Activated T-helper 1 cell treated with anti-CD3 and anti-CD28 coated beads, Interleukin-12 subunit alpha, Interleukin-12 subunit beta, Interleukin-2, Interleukin-4 antibody, amounts not matched to agents 30 ng/mL and 10 ng/mL and 1 ng/mL, durations not matched to agents 14 hours and 24 hours and 36 hours (primary cell): ENCODE data around the gene PDCD2. TPM values are rescaled to one million over a fixed set of nuclear protein-coding genes. Genes with fewer than 3 reads are reported as not detected.

Source experiments
- DNase-seq: peaks from one replicate; pipeline ENCODE4 v3.0.0; 2021; ENCODE audit warnings: low spot score
- H3K27ac Mint-ChIP-seq: one replicate; pipeline ENCODE4 v1.8.0; 2021; ENCODE audit warnings: mild to moderate bottlenecking, mixed read lengths
- H3K27me3 Mint-ChIP-seq: one replicate; pipeline ENCODE4 v1.8.0; 2022; ENCODE audit warnings: mild to moderate bottlenecking, moderate library complexity, mixed read lengths; ENCODE audit not compliant: insufficient read depth
- H3K36me3 Mint-ChIP-seq: one replicate; pipeline ENCODE4 v1.8.0; 2021; ENCODE audit warnings: low read depth, mixed read lengths
- H3K4me1 Mint-ChIP-seq: one replicate; pipeline ENCODE4 v1.8.0; 2021; ENCODE audit warnings: low read depth, mixed read lengths
- H3K4me3 Mint-ChIP-seq: one replicate; pipeline ENCODE4 v1.8.0; 2021; ENCODE audit warnings: mild to moderate bottlenecking, moderate library complexity, mixed read lengths
- H3K9me3 Mint-ChIP-seq: one replicate; pipeline ENCODE4 v1.8.0; 2021; ENCODE audit warnings: mixed read lengths
- intact Hi-C: fragments of 100-400 bp; cut with micrococcal nuclease; formaldehyde crosslinking; loops from one replicate; pipeline ENCODE4 v1.15.1; 2024
- total RNA-seq: library from RNA; stranded (reverse); gene quantifications from 2 replicates; pipeline ENCODE4 v1.2.3, GENCODE V29; 2022

The PDCD2 gene
- total RNA-seq, 1 donor from 2014 or later: 142 TPM

DNA sequence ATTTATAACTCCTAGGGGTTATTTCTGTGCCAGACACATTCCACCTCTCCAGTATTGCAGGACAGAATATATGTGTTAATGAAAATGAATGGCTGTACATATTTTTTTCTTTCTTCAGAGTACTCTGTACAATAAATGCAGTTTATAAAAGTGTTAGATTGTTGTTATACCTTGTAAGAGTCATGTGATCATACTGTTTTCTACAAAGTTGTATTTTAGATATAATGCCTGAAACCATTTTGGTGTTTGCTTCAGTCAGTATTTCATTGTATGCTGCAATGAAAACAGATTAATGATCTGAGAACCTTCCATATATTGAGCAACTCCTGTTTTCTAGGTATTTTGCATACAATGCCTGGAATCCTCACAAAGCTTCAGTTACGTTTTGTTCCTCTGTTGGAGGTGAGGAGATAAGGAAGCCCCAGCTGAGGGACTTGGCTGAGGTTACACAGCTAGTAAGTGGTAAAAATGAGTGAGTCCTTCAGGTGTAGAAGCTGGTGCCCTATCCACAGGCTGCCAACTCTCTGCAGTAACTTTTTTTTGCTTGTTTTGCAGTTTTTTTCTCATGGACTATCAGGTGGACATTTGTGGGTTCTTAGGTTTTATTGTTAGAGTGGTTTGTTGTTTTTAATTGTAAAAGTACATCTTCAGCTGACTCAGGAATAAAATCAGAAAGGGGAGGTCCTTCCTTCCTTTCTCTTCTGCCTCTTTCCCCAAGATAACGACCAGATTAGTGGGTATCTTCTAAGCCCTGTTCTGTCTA, 11.6 kb downstream of the PDCD2 start:
- intact Hi-C loops: no loop called here
- Mint-ChIP-seq H3K4me1 (no peaks in the 10 kb centered on the region), H3K27me3 (no peaks in the 10 kb centered on the region), H3K27ac (no peak overlapping the region), H3K4me3 (no peak overlapping the region), H3K9me3 (no peaks in the 10 kb centered on the region), H3K36me3 (peaks cover 44% of the 10 kb centered on the region)
- DNase-seq: no peak

DNA sequence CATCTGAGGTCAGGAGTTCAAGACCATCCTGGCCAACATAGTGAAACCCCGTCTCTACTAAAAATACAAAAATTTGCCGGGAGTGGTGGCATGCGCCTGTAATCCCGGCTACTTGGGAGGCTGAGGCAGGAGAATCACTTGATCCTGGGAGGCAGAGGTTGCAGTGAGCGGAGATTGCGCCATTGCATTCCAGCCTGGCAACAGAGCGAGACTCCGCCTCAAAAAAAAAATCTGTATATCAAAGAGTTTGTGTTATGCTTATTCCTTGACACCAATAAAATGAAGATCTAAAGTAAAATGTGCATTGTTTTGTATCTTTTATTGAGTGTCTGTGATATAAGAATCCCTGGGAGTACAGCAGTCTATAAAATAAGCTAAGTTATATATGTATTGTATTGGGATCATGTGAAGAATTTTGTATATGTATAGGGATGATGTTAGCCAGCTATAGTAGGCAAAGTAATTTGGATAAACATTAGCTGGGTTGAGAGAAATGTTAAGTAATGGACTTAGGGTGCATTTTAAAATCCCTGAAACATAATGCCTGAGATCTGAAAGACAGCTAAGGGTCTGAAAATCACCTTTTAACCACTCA, 19.4 kb downstream of the PDCD2 start:
- Mint-ChIP-seq H3K27ac (no peak overlapping the region), H3K4me1 (peaks cover 9% of the 10 kb centered on the region), H3K4me3 (no peak overlapping the region), H3K27me3 (no peaks in the 10 kb centered on the region), H3K9me3 (no peaks in the 10 kb centered on the region), H3K36me3 (peaks cover 40% of the 10 kb centered on the region)
- intact Hi-C loops: no loop called here
- DNase-seq: no peak

DNA sequence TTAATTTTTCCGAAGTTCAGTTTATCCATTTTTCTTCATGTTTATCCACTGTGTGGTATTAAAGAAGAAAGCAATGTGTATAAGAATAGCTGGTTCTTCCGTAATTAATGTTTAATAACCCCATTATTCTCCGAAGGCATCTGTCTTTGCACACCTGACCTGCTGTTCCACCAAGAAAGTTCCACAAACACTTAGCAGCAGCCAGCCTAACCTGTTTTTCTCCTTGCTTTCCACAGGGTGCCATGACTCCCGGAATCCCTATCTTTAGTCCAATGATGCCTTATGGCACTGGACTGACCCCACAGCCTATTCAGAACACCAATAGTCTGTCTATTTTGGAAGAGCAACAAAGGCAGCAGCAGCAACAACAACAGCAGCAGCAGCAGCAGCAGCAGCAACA, 22.9 kb downstream of the PDCD2 start:
- peaks cover 30% of the 10 kb centered on the region for H3K4me1 Mint-ChIP-seq
- no peaks in the 10 kb centered on the region for H3K27me3 Mint-ChIP-seq
- H3K36me3 Mint-ChIP-seq: peaks cover 43% of the 10 kb centered on the region
- DNase-seq: no peak
- no peaks in the 10 kb centered on the region for H3K9me3 Mint-ChIP-seq
- intact Hi-C loops: no loop called here
- no peak overlapping the region for H3K4me3 Mint-ChIP-seq
- no peak overlapping the region for H3K27ac Mint-ChIP-seq

DNA sequence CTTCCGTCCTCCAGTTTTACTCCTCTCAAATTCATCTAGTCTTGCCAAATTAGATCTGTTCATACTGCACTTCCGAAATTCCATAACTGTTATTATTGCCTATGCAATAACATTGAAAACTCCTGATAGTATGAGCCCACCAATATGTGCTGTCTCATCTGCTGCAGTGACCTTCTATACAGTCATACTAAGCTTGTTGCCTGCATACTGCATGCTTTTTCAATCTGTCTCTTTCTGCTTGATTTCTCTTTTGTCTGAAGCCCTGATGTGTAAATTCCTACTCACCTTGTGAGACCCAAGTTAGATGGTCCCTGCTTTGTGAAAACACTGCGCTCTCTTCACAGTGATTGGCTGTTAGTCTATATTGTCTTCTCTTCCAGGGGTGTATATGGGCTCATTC, 29.1 kb downstream of the PDCD2 start:
- no peak for DNase-seq
- Mint-ChIP-seq H3K9me3 (no peaks in the 10 kb centered on the region), H3K4me3 (no peak overlapping the region), H3K4me1 (peaks cover 25% of the 10 kb centered on the region), H3K36me3 (peaks cover 22% of the 10 kb centered on the region), H3K27ac (no peak overlapping the region), H3K27me3 (no peaks in the 10 kb centered on the region)
- intact Hi-C loops: no loop called here

DNA sequence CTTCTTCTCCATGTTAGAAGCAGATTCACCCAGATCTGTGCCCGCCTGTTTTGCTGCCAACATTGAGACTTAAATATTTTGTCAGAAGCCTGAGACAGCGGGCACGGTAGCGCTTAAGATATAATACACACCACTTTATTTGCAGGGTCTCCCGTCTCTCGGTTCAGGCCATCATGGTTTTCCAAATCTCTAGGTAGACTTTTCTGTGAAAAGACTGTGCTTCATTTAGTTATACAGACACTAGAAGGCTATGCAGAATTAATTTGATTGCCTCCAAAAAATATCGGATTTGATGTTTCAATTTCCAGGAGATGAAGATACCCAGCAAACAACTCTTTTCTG, 29.7 kb downstream of the PDCD2 start:
- peaks cover 20% of the 10 kb centered on the region for H3K36me3 Mint-ChIP-seq
- H3K4me1 Mint-ChIP-seq: peaks cover 30% of the 10 kb centered on the region

DNA sequence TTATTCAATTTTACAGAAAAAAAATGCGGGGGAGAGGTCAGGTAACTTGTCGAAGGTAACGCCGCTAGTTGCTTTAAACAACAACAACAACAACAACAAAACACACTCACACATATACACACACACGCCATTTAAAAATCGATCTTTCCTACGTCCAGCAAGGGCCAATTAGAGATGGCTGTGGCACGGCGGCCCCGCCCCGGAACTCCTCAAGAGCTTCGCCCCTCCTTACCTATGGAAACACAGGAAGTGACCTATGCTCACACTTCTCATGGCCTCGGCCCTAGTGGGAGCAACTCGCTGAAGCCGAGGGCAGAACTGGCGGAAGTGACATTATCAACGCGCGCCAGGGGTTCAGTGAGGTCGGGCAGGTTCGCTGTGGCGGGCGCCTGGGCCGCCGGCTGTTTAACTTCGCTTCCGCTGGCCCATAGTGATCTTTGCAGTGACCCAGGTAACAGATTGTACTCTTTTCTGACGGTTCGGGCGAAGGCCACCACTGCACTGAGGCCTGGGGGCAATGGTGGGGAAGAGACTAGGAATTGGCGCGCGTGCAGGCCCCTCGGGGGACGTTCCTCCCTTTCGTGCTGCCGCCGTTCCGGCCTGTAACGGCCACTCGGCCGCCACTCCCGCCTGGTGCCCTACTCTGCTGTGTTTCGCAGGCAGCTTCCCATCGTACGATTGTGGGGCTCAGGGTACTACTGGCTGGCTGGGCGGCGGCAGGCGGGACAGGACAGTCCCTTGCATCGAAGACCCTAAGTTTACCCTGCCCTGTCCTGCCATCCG, 30.2 kb downstream of the PDCD2 start, which contains the start of gene TBP:
TSS of gene TBP (plus strand) at position 357 of the 783 bp plus-strand sequence. CDS start 2,661 bp downstream, outside the sequence.
- DNase-seq: peak; percentile 96
- no peak within 1 kb of the TSS for H3K27ac Mint-ChIP-seq
- H3K4me3 Mint-ChIP-seq: no peak within 1 kb of the TSS
- H3K9me3 Mint-ChIP-seq: no peaks in the 10 kb centered on the region
- intact Hi-C loops: loop anchor here (1.0 kb wide), 6 partner anchors 30 to 852 kb away; partner anchors contain the start of genes C6orf120, DYNLT2, ERMARD and FAM120B
- H3K4me1 Mint-ChIP-seq: peaks cover 34% of the 10 kb centered on the region
- peaks cover 17% of the 10 kb centered on the region for H3K36me3 Mint-ChIP-seq
- H3K27me3 Mint-ChIP-seq: no peaks in the 10 kb centered on the region

More for the DNA sequence above, 29.7 kb downstream of the PDCD2 start:
- Mint-ChIP-seq H3K27me3 (no peaks in the 10 kb centered on the region), H3K9me3 (no peaks in the 10 kb centered on the region), H3K27ac (no peak overlapping the region), H3K4me3 (no peak overlapping the region)
- DNase-seq: no peak
- intact Hi-C loops: loop anchor here (1.0 kb wide), 6 partner anchors 30 to 852 kb away; partner anchors contain the start of genes C6orf120, DYNLT2, ERMARD and FAM120B

DNA sequence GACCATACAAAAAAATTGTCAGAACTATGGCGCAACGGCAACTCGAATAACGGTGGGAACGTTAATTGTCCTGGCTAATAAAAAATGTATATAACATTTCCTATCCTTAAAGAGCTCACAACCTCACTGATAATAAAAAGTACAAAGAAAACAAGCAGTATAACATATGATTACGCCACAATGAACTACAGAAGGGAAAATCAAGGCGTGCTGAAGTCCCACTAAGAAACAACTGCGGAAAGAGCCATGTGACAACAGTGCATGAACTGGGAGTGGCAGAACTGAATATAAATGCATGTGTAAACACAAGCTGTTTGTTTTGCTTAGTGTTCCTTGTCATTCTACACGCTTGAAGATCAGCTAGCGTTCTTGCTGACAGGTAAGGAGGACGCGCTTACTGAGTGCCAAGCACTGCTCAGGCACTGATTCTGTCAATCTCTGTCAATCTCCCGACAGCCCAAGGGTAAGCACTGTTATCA, 30.9 kb downstream of the PDCD2 start:
- Mint-ChIP-seq H3K9me3 (no peaks in the 10 kb centered on the region), H3K27me3 (no peaks in the 10 kb centered on the region), H3K4me3 (no peak overlapping the region), H3K4me1 (peaks cover 35% of the 10 kb centered on the region), H3K36me3 (peaks cover 20% of the 10 kb centered on the region), H3K27ac (no peak overlapping the region)
- no peak for DNase-seq
- intact Hi-C loops: loop anchor here (1.0 kb wide), 6 partner anchors 31 to 851 kb away; partner anchors contain the start of genes C6orf120, DYNLT2, ERMARD and FAM120B

DNA sequence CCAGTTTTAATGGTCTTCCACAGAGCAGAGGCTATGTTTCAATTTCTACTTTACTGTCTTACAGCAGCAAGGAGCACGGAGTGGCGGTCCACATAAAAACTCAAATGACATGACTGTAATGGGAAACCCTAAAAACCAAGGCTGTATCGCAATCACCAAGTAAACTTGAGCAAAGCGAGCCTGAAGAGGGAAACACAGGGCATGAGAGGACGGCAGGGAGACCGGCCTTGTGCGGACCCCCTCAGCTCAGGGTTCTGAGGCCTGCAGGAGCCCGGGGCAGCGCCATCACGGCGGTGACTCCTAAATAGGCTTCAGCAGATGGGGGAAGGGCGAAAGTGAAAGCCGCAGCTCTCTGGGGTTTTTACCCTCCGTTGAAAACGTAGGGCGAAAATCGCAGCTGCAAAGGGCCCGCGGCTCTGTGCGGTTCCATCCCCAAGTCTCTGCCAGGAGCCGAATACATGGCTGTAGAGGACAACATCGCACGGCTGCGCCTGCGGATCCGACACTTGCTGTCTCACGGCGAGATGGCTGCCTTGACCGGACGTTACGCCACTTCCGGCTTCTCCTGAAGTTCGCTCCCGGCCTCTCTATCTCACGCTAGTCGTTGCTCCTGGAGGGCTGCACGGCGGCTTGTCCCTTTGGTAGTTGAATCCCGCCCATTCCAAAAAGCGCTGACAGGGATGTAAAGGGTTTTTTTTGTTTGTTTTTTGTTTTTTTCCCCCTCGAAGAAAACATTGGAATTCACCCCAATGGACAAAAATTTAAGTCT, 31.5 kb downstream of the PDCD2 start, which contains the start of gene PSMB1:
TSS of gene PSMB1 (minus strand) at position 543 of the 769 bp plus-strand sequence. CDS start at position 478, 65 bp downstream.
- Mint-ChIP-seq H3K36me3 (peaks cover 23% of the 10 kb centered on the region), H3K4me3 (no peak within 1 kb of the TSS)

DNA sequence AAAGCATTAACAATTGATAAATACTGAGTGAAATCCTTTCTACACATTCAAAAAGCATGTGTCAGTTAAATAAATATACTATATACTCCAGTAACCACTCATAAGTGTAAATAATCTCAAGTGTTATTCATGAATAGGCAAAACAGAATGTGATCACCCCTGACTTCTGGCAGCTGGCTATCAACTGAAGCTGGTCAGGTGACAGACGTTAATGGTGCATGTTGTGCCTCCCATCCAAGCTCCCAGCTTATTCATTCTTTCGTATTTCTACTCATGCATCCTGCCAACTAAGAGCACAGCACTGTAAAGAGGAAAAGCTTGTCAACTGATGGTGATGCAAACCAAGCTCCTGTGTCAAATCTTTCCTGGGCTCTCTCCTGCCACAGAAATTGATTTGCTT, 39.0 kb downstream of the PDCD2 start:
- Mint-ChIP-seq H3K36me3 (peaks cover 59% of the 10 kb centered on the region), H3K4me3 (no peak overlapping the region), H3K4me1 (peaks cover 51% of the 10 kb centered on the region), H3K27ac (no peak overlapping the region), H3K27me3 (no peaks in the 10 kb centered on the region), H3K9me3 (no peaks in the 10 kb centered on the region)
- intact Hi-C loops: no loop called here
- DNase-seq: no peak

More for the DNA sequence above, 31.5 kb downstream of the PDCD2 start, which contains the start of gene PSMB1:
- Mint-ChIP-seq H3K9me3 (no peaks in the 10 kb centered on the region), H3K27ac (no peak within 1 kb of the TSS), H3K27me3 (no peaks in the 10 kb centered on the region), H3K4me1 (peaks cover 31% of the 10 kb centered on the region)
- intact Hi-C loops: no loop called here
- DNase-seq: peak; percentile 79

DNA sequence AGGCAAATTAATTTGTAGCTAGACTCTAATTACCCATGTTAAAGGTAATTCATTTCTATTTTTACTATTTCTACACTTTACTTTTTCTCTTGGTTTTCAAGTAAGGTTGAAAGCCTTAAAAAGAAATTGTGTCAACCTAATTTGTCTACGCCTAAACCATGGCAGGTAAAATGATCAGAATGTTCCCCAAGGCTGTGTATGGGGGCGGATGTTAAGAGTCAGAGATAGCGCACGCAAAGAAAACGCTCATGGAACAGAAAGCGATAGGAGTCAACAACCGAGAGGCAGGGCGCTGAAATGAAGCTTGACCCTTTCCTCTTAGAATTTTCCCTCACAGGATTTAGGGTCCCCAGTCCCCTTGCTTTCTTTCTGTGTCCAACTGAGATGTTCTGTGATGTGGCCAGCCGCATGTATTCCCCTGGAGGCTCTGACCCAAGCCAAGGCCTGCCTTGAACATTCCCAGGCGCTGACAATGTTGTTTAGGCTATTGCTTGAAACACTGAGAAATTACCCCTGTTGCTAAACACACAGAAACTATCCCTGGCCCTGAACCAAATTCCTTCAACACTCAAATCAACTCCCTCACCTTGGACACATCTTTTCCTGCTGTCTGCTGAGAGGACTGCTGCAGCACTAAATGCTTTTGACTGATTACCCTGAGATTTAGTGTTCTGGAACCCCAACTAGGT, 42.3 kb downstream of the PDCD2 start:
- Mint-ChIP-seq H3K4me3 (no peak overlapping the region), H3K36me3 (peaks cover 53% of the 10 kb centered on the region), H3K9me3 (no peaks in the 10 kb centered on the region), H3K27ac (no peak overlapping the region), H3K27me3 (no peaks in the 10 kb centered on the region), H3K4me1 (peaks cover 30% of the 10 kb centered on the region)
- intact Hi-C loops: no loop called here
- DNase-seq: no peak

DNA sequence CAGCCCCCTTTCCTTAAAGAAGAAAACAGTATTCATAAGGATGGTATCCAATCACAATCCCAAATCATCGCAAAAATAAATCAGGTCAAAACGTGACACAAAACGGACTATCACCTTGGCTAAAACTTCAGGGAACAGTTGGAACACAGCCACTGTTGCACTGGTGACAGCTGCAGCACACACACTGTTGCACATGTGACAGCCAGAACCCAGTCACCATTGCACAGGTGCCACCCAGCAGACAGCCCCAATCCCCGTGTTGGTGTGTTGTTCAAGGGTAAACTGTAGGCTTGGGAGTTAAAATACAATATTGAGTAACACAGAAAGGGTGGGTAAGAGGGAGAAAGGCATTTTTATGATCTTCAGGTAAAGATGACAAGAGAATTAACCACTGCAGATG, 47.1 kb downstream of the PDCD2 start:
- no peak overlapping the region for H3K27ac Mint-ChIP-seq

DNA sequence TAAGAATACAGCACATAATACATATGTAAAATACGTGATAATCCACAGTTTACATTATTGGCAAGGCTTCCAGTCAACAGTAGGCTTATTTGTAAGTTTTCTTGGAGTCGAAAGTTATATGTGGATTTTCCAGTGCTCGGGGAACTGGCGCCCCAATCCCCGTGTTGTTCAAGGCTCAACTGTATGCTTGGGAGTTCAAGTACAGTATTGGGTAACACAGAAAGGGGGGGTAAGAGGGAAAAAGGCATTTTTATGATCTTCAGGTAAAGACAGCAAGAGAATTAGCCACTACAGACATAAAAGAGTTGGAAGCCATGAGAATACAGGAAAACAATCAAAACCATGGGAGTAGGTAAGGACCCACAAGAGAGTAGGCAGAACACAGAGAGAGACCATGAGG, 47.8 kb downstream of the PDCD2 start:
- no peak for DNase-seq
- intact Hi-C loops: no loop called here
- Mint-ChIP-seq H3K27me3 (no peaks in the 10 kb centered on the region), H3K4me1 (peaks cover 17% of the 10 kb centered on the region), H3K9me3 (no peaks in the 10 kb centered on the region), H3K36me3 (peaks cover 53% of the 10 kb centered on the region), H3K27ac (no peak overlapping the region), H3K4me3 (no peak overlapping the region)

More for the DNA sequence above, 47.1 kb downstream of the PDCD2 start:
- Mint-ChIP-seq H3K4me3 (no peak overlapping the region), H3K9me3 (no peaks in the 10 kb centered on the region), H3K27me3 (no peaks in the 10 kb centered on the region), H3K36me3 (peaks cover 57% of the 10 kb centered on the region), H3K4me1 (peaks cover 18% of the 10 kb centered on the region)
- intact Hi-C loops: no loop called here
- no peak for DNase-seq
